Endothelial cell of umbilical vein (primary cell): Measurements from ENCODE around the gene PAX8. TPM values are rescaled to one million over a fixed set of nuclear protein-coding genes. Genes with fewer than 3 reads are reported as not detected.

ENCODE experiments used
- BruUV-seq: library from RNA; stranded (reverse); fragments of 400-500 nt; replicated peaks from 2 replicates; lab custom pipeline; 2021; lab: Mats Ljungman, UMichigan
- CTCF ChIA-PET: fragments of 300-600, 350-600 bp; sonication (Branson Sonifier 250); formaldehyde crosslinking; loops from one replicate; lab custom pipeline; 2021; ENCODE audit warnings: antibody characterized with exemption, inconsistent platforms; lab: Charles Lee
- POLR2A ChIA-PET: fragments of 300-600, 350-600 bp; sonication (Branson Sonifier 250); formaldehyde crosslinking; loops from one replicate; lab custom pipeline; 2021; ENCODE audit warnings: antibody characterized with exemption, inconsistent platforms; lab: Charles Lee
- DNase-seq: peaks from one replicate; pipeline ENCODE4 v3.0.0-alpha.2; 2011; ENCODE audit warnings: low read depth, low spot score
- FAIRE-seq: peaks from 2 replicates; lab custom pipeline; 2011; peaks lifted over from hg19 to GRCh38; lab: Jason Lieb, UNC
- H2AFZ ChIP-seq: 2 replicates; pipeline ENCODE4 v1.6.0; 2012; ENCODE audit warnings: low read depth, low read length, control low read depth, inconsistent platforms
- H3K27ac ChIP-seq: 2 replicates; pipeline ENCODE4 v1.5.1; 2011; ENCODE audit warnings: low read depth, mild to moderate bottlenecking, control low read depth, low read length, moderate library complexity; ENCODE audit not compliant: insufficient read depth
- H3K27me3 ChIP-seq, 2 experiments: 2 replicates each; pipeline versions ENCODE4 v1.6.0 to v1.6.1; 2011; ENCODE audit warnings: low read length in 2 of 2, mixed read lengths in 1 of 2; ENCODE audit not compliant: control insufficient read depth in 2 of 2, insufficient read depth in 2 of 2
- H3K36me3 ChIP-seq, 2 experiments: 2 replicates in 1 of 2; 3 replicates in 1 of 2; pipeline ENCODE4 v1.5.1; 2011; ENCODE audit warnings: low read length in 2 of 2, mild to moderate bottlenecking in 1 of 2, moderate library complexity in 1 of 2; ENCODE audit not compliant: control insufficient read depth in 2 of 2, insufficient read depth in 2 of 2; ENCODE audit errors: extremely low read depth in 1 of 2
- H3K4me1 ChIP-seq: 3 replicates; pipeline ENCODE4 v1.5.1; 2011; ENCODE audit warnings: mild to moderate bottlenecking, low read length; ENCODE audit not compliant: control insufficient read depth, insufficient read depth; ENCODE audit errors: extremely low read depth
- H3K4me2 ChIP-seq: 2 replicates; pipeline ENCODE4 v1.6.1; 2011; ENCODE audit warnings: low read length, control low read depth, mixed read lengths; ENCODE audit not compliant: insufficient read depth
- H3K4me3 ChIP-seq, 3 experiments: fragments of 200-600 bp in 1 of 3; sonication (generic), shearing (Covaris generic) in 1 of 3; replicated peaks in 1 of 3; 2 replicates each; pipeline ENCODE4 v1.5.1; 2011 to 2016; ENCODE audit warnings: control low read depth in 3 of 3, low read length in 3 of 3, mild to moderate bottlenecking in 2 of 3, inconsistent platforms in 1 of 3, low read depth in 1 of 3, moderate library complexity in 1 of 3; ENCODE audit not compliant: insufficient read depth in 1 of 3
- H3K79me2 ChIP-seq: 2 replicates; pipeline ENCODE4 v1.6.0; 2012; ENCODE audit warnings: low read length, inconsistent platforms; ENCODE audit not compliant: control insufficient read depth, insufficient read depth
- H3K9ac ChIP-seq: replicated peaks from 2 replicates; pipeline ENCODE3; 2011; ENCODE audit warnings: low read length, control low read depth; ENCODE audit not compliant: insufficient read depth; ENCODE audit errors: extremely low read depth
- H3K9me1 ChIP-seq: replicated peaks from 3 replicates; pipeline ENCODE4 v1.6.0; 2011; ENCODE audit warnings: mild to moderate bottlenecking, low read length; ENCODE audit not compliant: control insufficient read depth, insufficient read depth; ENCODE audit errors: extremely low read depth
- H3K9me3 ChIP-seq: replicated peaks from 2 replicates; pipeline ENCODE4 v1.5.1; 2012; ENCODE audit warnings: low read length, inconsistent platforms; ENCODE audit not compliant: control insufficient read depth, insufficient read depth
- H4K20me1 ChIP-seq: replicated peaks from 2 replicates; pipeline ENCODE3; 2011; ENCODE audit warnings: mild to moderate bottlenecking, low read length; ENCODE audit not compliant: control insufficient read depth, insufficient read depth; ENCODE audit errors: extremely low read depth
- EZH2 ChIP-seq: IDR thresholded peaks from 2 replicates; pipeline ENCODE4 v1.6.1; 2012; ENCODE audit warnings: borderline replicate concordance, low read depth, mild to moderate bottlenecking, moderate library complexity, low read length, inconsistent platforms; ENCODE audit not compliant: severe bottlenecking
- FOS ChIP-seq: IDR thresholded peaks from 2 replicates; pipeline ENCODE4 v1.6.1; 2011; ENCODE audit warnings: mild to moderate bottlenecking, low read length, moderate library complexity, borderline replicate concordance; ENCODE audit not compliant: insufficient read depth
- GATA2 ChIP-seq: IDR thresholded peaks from 2 replicates; pipeline ENCODE4 v1.7.0; 2011; ENCODE audit warnings: low read depth, mild to moderate bottlenecking, moderate library complexity, mixed read lengths, low read length; ENCODE audit not compliant: insufficient read length, insufficient read depth
- JUN ChIP-seq: IDR thresholded peaks from 2 replicates; pipeline ENCODE4 v1.6.1; 2011; ENCODE audit warnings: borderline replicate concordance, low read depth; ENCODE audit not compliant: insufficient read length, insufficient read depth
- MYC ChIP-seq: IDR thresholded peaks from one replicate; pipeline ENCODE4 v1.6.1; 2011; ENCODE audit warnings: mild to moderate bottlenecking, low read depth, low read length
- POLR2A ChIP-seq: IDR thresholded peaks from 2 replicates; pipeline ENCODE4 v1.6.1; 2012; ENCODE audit warnings: low read depth, mild to moderate bottlenecking, control low read depth, low read length
- POLR2AphosphoS5 ChIP-seq: IDR thresholded peaks from 2 replicates; pipeline ENCODE4 v1.6.1; 2012; ENCODE audit warnings: low read depth, mild to moderate bottlenecking, control low read depth, low read length, moderate library complexity; ENCODE audit not compliant: insufficient read depth
- dilution Hi-C: fragments of 300-500 bp; cut with MboI; formaldehyde crosslinking; loops from one replicate; pipeline ENCODE4 v1.15.0; 2019; ENCODE audit warnings: low sequenced_read_pairs; ENCODE audit not compliant: extremely low pct_ligation_motif_present
- intact Hi-C: fragments of 100-400 bp; cut with micrococcal nuclease; formaldehyde crosslinking; loops from one replicate; pipeline ENCODE4 v1.10.0; 2022
- polyA plus RNA-seq, 4 experiments: library from polyadenylated mRNA; depleted of rRNA in 3 of 4; stranded (reverse) in 3 of 4; unstranded in 1 of 4; fragments of >200 nt; gene quantifications; 2 replicates each; pipeline versions ENCODE4 v1.2.1 to v1.2.3, GENCODE V29; 2011 to 2012; ENCODE audit warnings: missing spikeins in 1 of 4
- total RNA-seq: library from RNA; stranded (reverse); gene quantifications from 2 replicates; pipeline ENCODE4 v1.2.3, GENCODE V29; 2021
- TF ChIP-seq, protein P1 (sequence below): IDR thresholded peaks from 2 replicates; pipeline ENCODE4 v1.6.1; 2011; ENCODE audit not compliant: insufficient read depth, insufficient read length
- TF ChIP-seq, protein P2 (sequence below), 2 donors: IDR thresholded peaks; 1 replicate in 1 of 2; 2 replicates in 1 of 2; pipeline ENCODE4 v1.5.1; 2011; ENCODE audit warnings: low read length in 2 of 2, mild to moderate bottlenecking in 2 of 2, moderate library complexity in 2 of 2, control low read depth in 1 of 2, inconsistent platforms in 1 of 2, low read depth in 1 of 2; ENCODE audit not compliant: insufficient read depth in 1 of 2; ENCODE audit errors: extremely low read depth in 1 of 2

The PAX8 gene
- total and polyA plus RNA-seq, 2 donors (not counting 3 experiments of a cell fraction or from before 2014, with no cell fraction given), result 0.22 to 0.62 TPM

DNA sequence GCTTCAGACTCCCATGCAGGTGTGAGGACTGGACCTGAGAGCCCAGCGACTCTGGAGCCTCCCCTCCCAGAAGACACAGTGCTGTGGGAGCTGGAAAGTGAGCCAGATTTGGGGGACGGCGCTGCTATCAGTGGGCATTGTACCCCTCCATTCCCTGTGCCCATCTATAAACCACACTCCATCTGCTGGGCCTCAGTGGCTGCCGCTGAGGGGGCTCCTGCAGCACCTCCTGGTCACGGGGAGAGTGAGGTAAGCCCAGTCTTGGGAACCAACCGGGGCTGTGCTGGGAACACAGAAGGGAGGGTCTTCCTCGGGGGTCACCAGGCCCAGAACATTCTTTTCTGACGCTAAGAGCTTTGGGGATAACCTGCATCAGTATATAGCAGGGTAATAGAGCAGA, 95.5 kb downstream of the PAX8 start:
- no peak overlapping the region for H2AFZ ChIP-seq
- H3K4me1 ChIP-seq, result no peaks in the 10 kb centered on the region
- TF ChIP-seq POLR2A, result no peak
- no peak for TF ChIP-seq EZH2
- no peak for TF ChIP-seq FOS
- TF ChIP-seq GATA2, result no peak
- TF ChIP-seq, protein P1, sequence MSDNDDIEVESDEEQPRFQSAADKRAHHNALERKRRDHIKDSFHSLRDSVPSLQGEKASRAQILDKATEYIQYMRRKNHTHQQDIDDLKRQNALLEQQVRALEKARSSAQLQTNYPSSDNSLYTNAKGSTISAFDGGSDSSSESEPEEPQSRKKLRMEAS, result no peak
- TF ChIP-seq, protein P2, sequence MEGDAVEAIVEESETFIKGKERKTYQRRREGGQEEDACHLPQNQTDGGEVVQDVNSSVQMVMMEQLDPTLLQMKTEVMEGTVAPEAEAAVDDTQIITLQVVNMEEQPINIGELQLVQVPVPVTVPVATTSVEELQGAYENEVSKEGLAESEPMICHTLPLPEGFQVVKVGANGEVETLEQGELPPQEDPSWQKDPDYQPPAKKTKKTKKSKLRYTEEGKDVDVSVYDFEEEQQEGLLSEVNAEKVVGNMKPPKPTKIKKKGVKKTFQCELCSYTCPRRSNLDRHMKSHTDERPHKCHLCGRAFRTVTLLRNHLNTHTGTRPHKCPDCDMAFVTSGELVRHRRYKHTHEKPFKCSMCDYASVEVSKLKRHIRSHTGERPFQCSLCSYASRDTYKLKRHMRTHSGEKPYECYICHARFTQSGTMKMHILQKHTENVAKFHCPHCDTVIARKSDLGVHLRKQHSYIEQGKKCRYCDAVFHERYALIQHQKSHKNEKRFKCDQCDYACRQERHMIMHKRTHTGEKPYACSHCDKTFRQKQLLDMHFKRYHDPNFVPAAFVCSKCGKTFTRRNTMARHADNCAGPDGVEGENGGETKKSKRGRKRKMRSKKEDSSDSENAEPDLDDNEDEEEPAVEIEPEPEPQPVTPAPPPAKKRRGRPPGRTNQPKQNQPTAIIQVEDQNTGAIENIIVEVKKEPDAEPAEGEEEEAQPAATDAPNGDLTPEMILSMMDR (IDR thresholded peaks at IDR 0.05; ENCODE audit: extremely low read depth in 1 of 2, insufficient read depth in 1 of 2, low read depth in 1 of 2, low read length in 2 of 2), result no peak
- no peak for TF ChIP-seq POLR2AphosphoS5
- no peak for TF ChIP-seq MYC
- no peak for TF ChIP-seq JUN
- H3K9ac ChIP-seq, result no peak overlapping the region
- DNase-seq (no peak), FAIRE-seq (no peak)
- H3K27me3 ChIP-seq, result peaks cover 0 to 2% of the 10 kb centered on the region in 2 experiments
- H4K20me1 ChIP-seq, result no peaks in the 10 kb centered on the region
- no TSS peak for BruUV-seq
- no peaks in the 10 kb centered on the region for H3K79me2 ChIP-seq
- no peaks in the 10 kb centered on the region for H3K36me3 ChIP-seq
- ChIA-PET CTCF (interaction anchor here (1.1 to 4.2 kb wide), 6 partner anchors 10 to 207 kb away, joined by 3 to 29 read pairs (median 4); no protein-coding TSS in a partner anchor), POLR2A (no interaction called here)
- H3K27ac ChIP-seq, result no peak overlapping the region
- no peaks in the 10 kb centered on the region for H3K9me3 ChIP-seq
- H3K9me1 ChIP-seq, result no peaks in the 10 kb centered on the region
- intact Hi-C loops, result no loop called here
- no peak overlapping the region for H3K4me3 ChIP-seq
- dilution Hi-C loops, result no loop called here
- H3K4me2 ChIP-seq, result no peak overlapping the region
